ENCODE results near the gene OR6Y1. TPM values are rescaled to one million over a fixed set of nuclear protein-coding genes. Genes with fewer than 3 reads are reported as not detected.

The OR6Y1 gene, protein sequence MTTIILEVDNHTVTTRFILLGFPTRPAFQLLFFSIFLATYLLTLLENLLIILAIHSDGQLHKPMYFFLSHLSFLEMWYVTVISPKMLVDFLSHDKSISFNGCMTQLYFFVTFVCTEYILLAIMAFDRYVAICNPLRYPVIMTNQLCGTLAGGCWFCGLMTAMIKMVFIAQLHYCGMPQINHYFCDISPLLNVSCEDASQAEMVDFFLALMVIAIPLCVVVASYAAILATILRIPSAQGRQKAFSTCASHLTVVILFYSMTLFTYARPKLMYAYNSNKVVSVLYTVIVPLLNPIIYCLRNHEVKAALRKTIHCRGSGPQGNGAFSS
- not detected in 2 replicates for polyA plus RNA-seq (2011; rRNA removed)
- not detected in 2 replicates for polyA minus RNA-seq (2011; rRNA and poly(A)+ RNA removed)

- ChIA-PET CTCF (no interaction called here), POLR2A (no interaction called here)
- Histone ChIP-seq H3K36me3 (ENCODE audit: control insufficient read depth, insufficient read depth, low read length) (no peaks in the 10 kb centered on the region), H3K4me3 (ENCODE audit: low read depth, low read length) (no peak within 1 kb of the TSS), H3K27me3 (ENCODE audit: control insufficient read depth, insufficient read depth, low read length) (no peaks in the 10 kb centered on the region)
- TF ChIP-seq CTCF (IDR thresholded peaks at IDR 0.05; ENCODE audit: insufficient read depth, low read depth, low read length) = no peak
- DNase-seq (ENCODE audit: low read depth) = no peak
These were observed at the start of gene OR6Y1 for GRCh38 chr1:158554352-158554751. Gene OR6Y1 (minus strand): TSS chr1:158554405. CDS start chr1:158548105, 6,300 bp downstream.

DNA sequence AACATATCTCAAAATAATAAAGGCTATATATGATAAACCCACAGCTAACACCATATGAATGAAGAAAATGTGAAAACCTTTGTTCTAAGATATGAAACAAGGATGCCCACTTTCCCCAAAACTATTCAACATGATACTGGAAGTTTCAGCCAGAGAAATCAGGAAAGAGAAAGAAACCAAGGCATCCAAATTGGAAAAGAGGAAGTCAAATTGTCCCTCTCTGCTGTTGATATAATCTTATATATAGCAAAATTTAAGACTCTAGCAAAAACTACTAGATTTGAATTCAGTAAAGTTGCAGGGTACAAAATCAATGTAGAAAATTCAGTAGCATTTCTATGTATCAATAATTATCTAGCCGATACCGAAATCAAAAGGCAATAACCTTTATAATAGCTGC lies 46.5 kb upstream of the OR6Y1 start:
- ChIA-PET POLR2A (no interaction called here), CTCF (interaction anchor here (1.4 kb wide), 1 partner anchor 48 kb away, joined by 3 read pairs; no protein-coding TSS in a partner anchor)
- no peak overlapping the region for H3K4me3 ChIP-seq (ENCODE audit: low read depth, low read length)
- no peak for DNase-seq (ENCODE audit: low read depth)
- H3K36me3 ChIP-seq (ENCODE audit: control insufficient read depth, insufficient read depth, low read length) = no peaks in the 10 kb centered on the region
- no peak for TF ChIP-seq CTCF (IDR thresholded peaks at IDR 0.05; ENCODE audit: insufficient read depth, low read depth, low read length)
- no peaks in the 10 kb centered on the region for H3K27me3 ChIP-seq (ENCODE audit: control insufficient read depth, insufficient read depth, low read length)

DNA sequence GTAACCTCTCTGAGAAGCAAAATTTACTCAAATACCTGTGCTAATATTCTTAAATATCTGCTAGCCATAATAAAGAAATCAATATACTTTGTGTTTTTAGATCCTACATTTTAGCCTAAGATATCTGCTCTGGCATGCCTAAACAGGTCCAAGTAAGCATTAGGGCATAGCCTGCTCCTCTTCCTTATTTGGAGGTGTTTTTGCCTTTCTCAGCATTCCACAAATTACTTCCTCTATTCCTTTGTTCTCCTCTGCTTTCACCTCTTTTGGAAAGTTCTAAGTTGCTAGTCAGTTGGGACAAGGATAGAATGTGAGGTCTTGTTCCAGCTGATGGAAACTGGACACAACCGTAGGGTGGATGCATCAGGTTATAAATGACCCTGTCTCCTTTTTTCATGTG lies 32.7 kb upstream of the OR6Y1 start:
- Histone ChIP-seq H3K36me3 (ENCODE audit: control insufficient read depth, insufficient read depth, low read length) (no peaks in the 10 kb centered on the region), H3K4me3 (ENCODE audit: low read depth, low read length) (no peak overlapping the region), H3K27me3 (ENCODE audit: control insufficient read depth, insufficient read depth, low read length) (no peaks in the 10 kb centered on the region)
- ChIA-PET POLR2A (no interaction called here), CTCF (no interaction called here)
- DNase-seq (ENCODE audit: low read depth) = no peak
- TF ChIP-seq CTCF (IDR thresholded peaks at IDR 0.05; ENCODE audit: insufficient read depth, low read depth, low read length) = no peak

- Histone ChIP-seq H3K27me3 (ENCODE audit: control insufficient read depth, insufficient read depth, low read length) (no peaks in the 10 kb centered on the region), H3K36me3 (ENCODE audit: control insufficient read depth, insufficient read depth, low read length) (no peaks in the 10 kb centered on the region), H3K4me3 (ENCODE audit: low read depth, low read length) (no peak overlapping the region)
- no peak for DNase-seq (ENCODE audit: low read depth)
- ChIA-PET POLR2A (no interaction called here), CTCF (no interaction called here)
- no peak for TF ChIP-seq CTCF (IDR thresholded peaks at IDR 0.05; ENCODE audit: insufficient read depth, low read depth, low read length)
These were observed 29.8 kb upstream of the OR6Y1 start for GRCh38 chr1:158583962-158584361.

DNA sequence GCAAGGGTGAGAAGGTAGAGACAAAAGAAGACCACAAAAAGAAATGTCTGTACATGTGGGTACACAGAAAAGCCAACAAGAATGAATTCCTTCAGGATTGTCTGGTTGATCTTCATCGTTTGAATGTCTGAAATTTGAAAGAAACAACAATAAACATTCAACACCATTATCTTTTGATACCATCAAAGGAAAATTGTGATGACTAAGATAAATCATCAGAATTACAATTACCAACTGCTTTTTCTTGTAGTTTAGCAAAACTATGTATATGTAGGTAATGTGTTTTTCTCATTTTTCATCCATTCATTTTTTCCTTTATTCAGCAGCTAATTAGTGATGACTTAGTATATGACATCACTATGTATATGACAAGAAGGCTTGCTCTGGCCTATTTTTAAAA lies 25.5 kb upstream of the OR6Y1 start, which contains the start of gene OR10X1:
Gene OR10X1, minus strand, starts transcription at position 167 of the 400 bp plus-strand sequence. Its CDS starts 0 bp downstream, at position 167.
- DNase-seq (ENCODE audit: low read depth) = no peak
- no peak for TF ChIP-seq CTCF (IDR thresholded peaks at IDR 0.05; ENCODE audit: insufficient read depth, low read depth, low read length)
- ChIA-PET POLR2A (no interaction called here), CTCF (interaction anchor here (0.9 kb wide), 1 partner anchor 17 kb away, joined by 3 read pairs; no protein-coding TSS in a partner anchor)
- Histone ChIP-seq H3K27me3 (ENCODE audit: control insufficient read depth, insufficient read depth, low read length) (no peaks in the 10 kb centered on the region), H3K36me3 (ENCODE audit: control insufficient read depth, insufficient read depth, low read length) (no peaks in the 10 kb centered on the region), H3K4me3 (ENCODE audit: low read depth, low read length) (no peak within 1 kb of the TSS)
